Bronchial epithelial cell (primary cell): ENCODE data around the gene CAMSAP1. TPM values are rescaled to one million over a fixed set of nuclear protein-coding genes. Genes with fewer than 3 reads are reported as not detected.

Source experiments
- DNase-seq: peaks from one replicate; pipeline ENCODE4 v3.0.0-alpha.2; 2010; ENCODE audit warnings: low read depth
- FAIRE-seq: peaks from 2 replicates; lab custom pipeline; 2011; peaks lifted over from hg19 to GRCh38; lab: Jason Lieb, UNC
- H3K27me3 ChIP-seq: 2 replicates; pipeline ENCODE4 v1.5.1; 2011; ENCODE audit warnings: low read length; ENCODE audit not compliant: control insufficient read depth, insufficient read depth
- H3K36me3 ChIP-seq: 2 replicates; pipeline ENCODE4 v1.5.1; 2011; ENCODE audit warnings: low read length; ENCODE audit not compliant: control insufficient read depth, insufficient read depth
- H3K4me3 ChIP-seq: 2 replicates; pipeline ENCODE4 v1.5.1; 2011; ENCODE audit warnings: mild to moderate bottlenecking, low read depth, low read length, control low read depth
- CTCF ChIP-seq: IDR thresholded peaks from 2 replicates; pipeline ENCODE4 v1.5.1; 2011; ENCODE audit warnings: mild to moderate bottlenecking, moderate library complexity, low read length, control low read depth, inconsistent platforms; ENCODE audit not compliant: insufficient read depth, severe bottlenecking
- total RNA-seq: library from RNA; depleted of rRNA; stranded (reverse); fragments of >200 nt; gene quantifications from 2 replicates; pipeline ENCODE4 v1.2.1, GENCODE V29; 2014

Gene CAMSAP1
- total RNA-seq, 1 donor from 2014 or later: 23.2 TPM

GRCh38 chr9:135814421-135815095 lies 92.8 kb downstream of the CAMSAP1 start:
- Histone ChIP-seq H3K27me3 (no peaks in the 10 kb centered on the region), H3K36me3 (peaks cover 50% of the 10 kb centered on the region), H3K4me3 (no peak overlapping the region)
- FAIRE-seq: no peak
- no peak for DNase-seq
- no peak for TF ChIP-seq CTCF

- TF ChIP-seq CTCF: no peak
- DNase-seq (no peak), FAIRE-seq (no peak)
- Histone ChIP-seq H3K4me3 (no peak overlapping the region), H3K36me3 (peaks cover 48% of the 10 kb centered on the region), H3K27me3 (no peaks in the 10 kb centered on the region)
Observed at GRCh38 chr9:135813671-135814290, 93.6 kb downstream of the CAMSAP1 start.

- FAIRE-seq (no peak), DNase-seq (no peak)
- H3K4me3 ChIP-seq: no peak overlapping the region
- no peak for TF ChIP-seq CTCF
- peaks cover 42% of the 10 kb centered on the region for H3K36me3 ChIP-seq
- no peaks in the 10 kb centered on the region for H3K27me3 ChIP-seq
Observed at GRCh38 chr9:135812961-135813360, 94.4 kb downstream of the CAMSAP1 start.

- FAIRE-seq (peak; percentile 50), DNase-seq (no peak)
- TF ChIP-seq CTCF: no peak
- Histone ChIP-seq H3K4me3 (no peak overlapping the region), H3K27me3 (no peaks in the 10 kb centered on the region), H3K36me3 (peaks cover 34% of the 10 kb centered on the region)
Observed at GRCh38 chr9:135811801-135812200, 95.5 kb downstream of the CAMSAP1 start.

- Histone ChIP-seq H3K4me3 (no peak overlapping the region), H3K27me3 (no peaks in the 10 kb centered on the region), H3K36me3 (peaks cover 28% of the 10 kb centered on the region)
- no peak for TF ChIP-seq CTCF
- DNase-seq (no peak), FAIRE-seq (no peak)
Observed at GRCh38 chr9:135810806-135811575, 96.4 kb downstream of the CAMSAP1 start.
